Measurements from ENCODE around the gene GARNL3. TPM values are rescaled to one million over a fixed set of nuclear protein-coding genes. Genes with fewer than 3 reads are reported as not detected.

The GARNL3 gene
- total and polyA plus RNA-seq, 2 of the 13 experiments (the other 11 are each of a cell fraction or from before 2014, with no cell fraction given), result 3.9 to 11.0 TPM

GRCh38 chr9:127397646-127398274, 133.2 kb downstream of the GARNL3 start (continued):
- TF ChIP-seq ZNF687 (CRISPR knock-in tag; IDR thresholded peaks at IDR 0.05), result peak; percentile 36; the same call in 1 of the 2 replicates
- TF ChIP-seq ZNF335 (CRISPR knock-in tag; IDR thresholded peaks at IDR 0.05), result no peak; the same call in 1 of the 2 replicates
- no peak for TF ChIP-seq ZNF180 (CRISPR knock-in tag; IDR thresholded peaks at IDR 0.05; ENCODE audit: borderline replicate concordance, low read depth)
- TF ChIP-seq NFE2L2 (IDR thresholded peaks at IDR 0.05; ENCODE audit: low read length), result no peak
- TF ChIP-seq ZNF598 (CRISPR knock-in tag; IDR thresholded peaks at IDR 0.05; ENCODE audit: borderline replicate concordance), result no peak
- no peak for TF ChIP-seq REXO4 (CRISPR knock-in tag; IDR thresholded peaks at IDR 0.05; ENCODE audit: borderline replicate concordance)
- 0 out of 2 replicates have a peak, but pooled peaks have one; percentile 32 for TF ChIP-seq NCOA2 (CRISPR knock-in tag; IDR thresholded peaks at IDR 0.05)
- no peak for TF ChIP-seq LCORL (IDR thresholded peaks at IDR 0.05)
- peak; percentile 56 for TF ChIP-seq LCORL (CRISPR knock-in tag; IDR thresholded peaks at IDR 0.05)
- TF ChIP-seq POLR2AphosphoS2 (IDR thresholded peaks at IDR 0.05; ENCODE audit: low read depth, low read length), result no peak
- no peak for TF ChIP-seq JARID2 (CRISPR knock-in tag; IDR thresholded peaks at IDR 0.05; ENCODE audit: insufficient replicate concordance)
- no peak for TF ChIP-seq ZBTB43 (CRISPR knock-in tag; conservative IDR thresholded peaks at IDR 0.05)
- TF ChIP-seq ZNF234 (CRISPR knock-in tag; conservative IDR thresholded peaks at IDR 0.05), result no peak
- TF ChIP-seq ZNF552 (CRISPR knock-in tag; IDR thresholded peaks at IDR 0.05; ENCODE audit: borderline replicate concordance), result peak; percentile 47; the same call in 1 of the 2 replicates
- TF ChIP-seq PHB2 (IDR thresholded peaks at IDR 0.05; ENCODE audit: partially characterized antibody), result no peak
- TF ChIP-seq FOSL2 (CRISPR knock-in tag; IDR thresholded peaks at IDR 0.05), result peak; percentile 25; the same call in 1 of the 2 replicates
- TF ChIP-seq FOXO4 (CRISPR knock-in tag; conservative IDR thresholded peaks at IDR 0.05), result no peak
- no peak; the same call in 1 of the 2 replicates for TF ChIP-seq RXRA (CRISPR knock-in tag; IDR thresholded peaks at IDR 0.05)
- no peak for TF ChIP-seq NFYB (CRISPR knock-in tag; IDR thresholded peaks at IDR 0.05)
- TF ChIP-seq EHMT2 (IDR thresholded peaks at IDR 0.05; ENCODE audit: borderline replicate concordance, low read depth, low read length), result no peak
- TF ChIP-seq ARHGAP35 (CRISPR knock-in tag; IDR thresholded peaks at IDR 0.05; ENCODE audit: borderline replicate concordance), result no peak
- TF ChIP-seq ZFP41 (CRISPR knock-in tag; IDR thresholded peaks at IDR 0.05; ENCODE audit: borderline replicate concordance), result no peak
- TF ChIP-seq CCAR2 (optimal IDR thresholded peaks at IDR 0.05; ENCODE audit: low read depth, low read length), result no peak
- no peak for TF ChIP-seq ZFP36 (IDR thresholded peaks at IDR 0.05; ENCODE audit: borderline replicate concordance, low read depth, low read length, partially characterized antibody)
- no peak for TF ChIP-seq ZNF432 (CRISPR knock-in tag; IDR thresholded peaks at IDR 0.05; ENCODE audit: borderline replicate concordance)
